Measurements from ENCODE around the gene ESRP2. TPM values are rescaled to one million over a fixed set of nuclear protein-coding genes. Genes with fewer than 3 reads are reported as not detected.

Gene ESRP2
- total RNA-seq, 2 experiments from 2014 or later: 0.58 to 0.85 TPM

DNA sequence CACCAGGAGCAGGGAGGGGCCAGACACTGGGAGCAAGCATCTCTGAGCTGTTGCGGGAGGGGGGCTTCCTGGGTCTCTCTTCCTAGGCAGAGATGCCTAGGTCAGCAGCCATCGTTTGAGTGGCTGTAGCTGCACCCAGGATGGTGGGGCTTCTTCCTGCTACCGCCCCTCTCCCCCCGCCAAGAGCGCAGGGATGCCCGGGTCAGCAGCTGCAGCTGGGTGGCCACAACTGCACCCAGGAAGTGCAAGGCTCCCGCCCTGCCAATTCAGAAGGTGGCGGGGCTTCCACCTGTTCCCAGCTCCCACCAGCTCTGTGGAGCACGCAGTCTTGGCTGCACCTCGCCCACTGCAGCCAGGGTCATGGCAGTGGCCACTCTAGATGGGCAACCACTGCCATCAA is 47.8 kb downstream of the ESRP2 start:
- intact Hi-C loops (cut with DNase I, micrococcal nuclease): no loop called here
- Mint-ChIP-seq H3K4me3 (no peak overlapping the region), H3K9me3 (ENCODE audit: low read depth) (no peaks in the 10 kb centered on the region), H3K27ac (no peak overlapping the region), H3K36me3 (ENCODE audit: low read depth) (peaks cover 49% of the 10 kb centered on the region), H3K4me1 (peaks cover 3% of the 10 kb centered on the region), H3K27me3 (no peaks in the 10 kb centered on the region)
- ChIA-PET POLR2A (no interaction called here), CTCF (interaction anchor here (0.7 to 1.0 kb wide), 2 partner anchors 40 to 633 kb away, joined by 3 read pairs; no protein-coding TSS in a partner anchor)
- ATAC-seq: no peak
- no peak for DNase-seq

DNA sequence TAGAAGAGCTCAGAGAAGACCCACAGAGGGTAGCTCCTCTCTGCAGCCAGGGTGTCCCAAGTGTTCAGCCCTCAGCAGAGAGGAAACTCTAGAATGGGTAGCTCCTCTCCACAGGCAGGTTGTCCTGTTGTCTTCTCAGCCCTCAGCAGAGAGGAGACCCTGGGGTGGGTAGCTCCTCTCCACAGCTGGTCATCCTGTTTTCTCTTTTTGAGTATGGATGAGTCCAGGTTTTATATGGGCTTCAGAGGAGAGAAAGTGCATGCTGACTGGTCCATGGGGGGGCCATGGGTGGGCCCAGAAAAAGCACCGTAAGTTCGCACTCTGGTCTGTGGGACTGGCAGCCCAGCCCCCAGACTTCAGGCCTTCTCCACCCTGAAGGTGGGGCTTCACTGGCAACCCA is 48.4 kb downstream of the ESRP2 start:
- no peaks in the 10 kb centered on the region for H3K27me3 Mint-ChIP-seq
- no peak for DNase-seq
- no peak for ATAC-seq
- no peaks in the 10 kb centered on the region for H3K4me1 Mint-ChIP-seq
- H3K9me3 Mint-ChIP-seq (ENCODE audit: low read depth): no peaks in the 10 kb centered on the region
- intact Hi-C loops (cut with DNase I, micrococcal nuclease): no loop called here
- ChIA-PET POLR2A (interaction anchor here (0.5 kb wide), 1 partner anchor 18 kb away, joined by 10 read pairs; no protein-coding TSS in a partner anchor), CTCF (interaction anchor here (1.0 to 1.2 kb wide), 2 partner anchors 11 to 41 kb away, joined by 3 read pairs; no protein-coding TSS in a partner anchor)
- H3K36me3 Mint-ChIP-seq (ENCODE audit: low read depth): peaks cover 48% of the 10 kb centered on the region
- no peak overlapping the region for H3K27ac Mint-ChIP-seq
- no peak overlapping the region for H3K4me3 Mint-ChIP-seq

GRCh38 chr16:68186877-68187276 is 49.0 kb downstream of the ESRP2 start:
- H3K4me3 Mint-ChIP-seq: no peak overlapping the region
- H3K9me3 Mint-ChIP-seq (ENCODE audit: low read depth): no peaks in the 10 kb centered on the region
- ATAC-seq (no peak), DNase-seq (no peak)
- peaks cover 48% of the 10 kb centered on the region for H3K36me3 Mint-ChIP-seq (ENCODE audit: low read depth)
- ChIA-PET CTCF (interaction anchor here (1.2 kb wide), 1 partner anchor 11 kb away, joined by 3 read pairs; no protein-coding TSS in a partner anchor), POLR2A (interaction anchor here (0.5 to 0.6 kb wide), 2 partner anchors 17 to 37 kb away, joined by 7 to 10 read pairs; no protein-coding TSS in a partner anchor)
- no peaks in the 10 kb centered on the region for H3K27me3 Mint-ChIP-seq
- no peak overlapping the region for H3K27ac Mint-ChIP-seq
- intact Hi-C loops (cut with DNase I, micrococcal nuclease): no loop called here
- no peaks in the 10 kb centered on the region for H3K4me1 Mint-ChIP-seq

DNA sequence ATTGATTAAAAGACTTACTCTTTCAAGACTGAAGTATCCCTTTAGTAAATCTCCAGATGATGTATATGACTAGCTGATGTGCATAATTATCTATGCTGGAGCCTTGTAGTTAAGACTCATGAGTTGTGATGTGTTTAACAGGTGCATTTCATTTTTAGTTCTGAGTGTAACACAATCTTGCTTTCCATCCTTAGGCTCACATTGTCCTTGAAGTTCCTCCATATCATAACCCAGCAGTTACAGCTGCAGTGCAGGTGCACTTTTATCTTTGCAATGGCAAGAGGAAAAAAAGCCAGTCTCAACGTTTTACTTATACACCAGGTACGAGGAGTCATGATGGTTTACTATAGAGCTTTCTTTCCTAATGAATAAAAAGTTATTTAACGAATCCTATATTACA is 52.9 kb downstream of the ESRP2 start:
- no peak for DNase-seq
- Mint-ChIP-seq H3K36me3 (ENCODE audit: low read depth) (peaks cover 56% of the 10 kb centered on the region), H3K9me3 (ENCODE audit: low read depth) (no peaks in the 10 kb centered on the region), H3K4me3 (no peak overlapping the region), H3K27me3 (no peaks in the 10 kb centered on the region), H3K4me1 (peaks cover 6% of the 10 kb centered on the region), H3K27ac (no peak overlapping the region)
- ChIA-PET POLR2A (no interaction called here), CTCF (interaction anchor here (0.5 to 1.2 kb wide), 2 partner anchors 39 to 45 kb away, joined by 3 to 4 read pairs; no protein-coding TSS in a partner anchor)
- intact Hi-C loops (cut with DNase I, micrococcal nuclease): no loop called here
- ATAC-seq: no peak

- Mint-ChIP-seq H3K9me3 (ENCODE audit: low read depth) (no peaks in the 10 kb centered on the region), H3K4me3 (no peak overlapping the region), H3K36me3 (ENCODE audit: low read depth) (peaks cover 56% of the 10 kb centered on the region), H3K4me1 (peaks cover 12% of the 10 kb centered on the region), H3K27ac (no peak overlapping the region), H3K27me3 (no peaks in the 10 kb centered on the region)
- ATAC-seq (peak; percentile 44), DNase-seq (peak; percentile 11)
- CTCF ChIA-PET: interaction anchor here (0.7 to 1.1 kb wide), 4 partner anchors 41 to 714 kb away, joined by 3 to 4 read pairs (median 3); no protein-coding TSS in a partner anchor
- POLR2A ChIA-PET: no interaction called here
- intact Hi-C loops (cut with DNase I, micrococcal nuclease): no loop called here
Measured at GRCh38 chr16:68179855-68180254, 56.1 kb downstream of the ESRP2 start.

GRCh38 chr16:68179196-68179795 is 56.6 kb downstream of the ESRP2 start:
- ChIA-PET CTCF (interaction anchor here (0.6 to 2.0 kb wide), 8 partner anchors 16 to 713 kb away, joined by 3 to 7 read pairs (median 3); no protein-coding TSS in a partner anchor), POLR2A (no interaction called here)
- no peaks in the 10 kb centered on the region for H3K9me3 Mint-ChIP-seq (ENCODE audit: low read depth)
- H3K27me3 Mint-ChIP-seq: no peaks in the 10 kb centered on the region
- peak overlapping the region; percentile 37 for H3K27ac Mint-ChIP-seq
- peaks cover 57% of the 10 kb centered on the region for H3K36me3 Mint-ChIP-seq (ENCODE audit: low read depth)
- H3K4me1 Mint-ChIP-seq: peaks cover 12% of the 10 kb centered on the region
- peak; percentile 36 for ATAC-seq
- no peak overlapping the region for H3K4me3 Mint-ChIP-seq
- no peak for DNase-seq
- intact Hi-C loops (cut with DNase I, micrococcal nuclease): no loop called here

Small RNA genes within 50 kb of the gene (microRNA-seq; reads per million reads assigned to microRNA genes)
- gene MIR6773 (ENCODE audit: borderline replicate concordance): not detected

Other genes with a start within 250 kb of the ESRP2 start
- 1 to 10 TPM; 3.2 to 3.8 TPM for gene DPEP2, start 236.6 kb downstream of the ESRP2 start, total RNA-seq
- gene DPEP2NB, start 220.2 kb downstream of the ESRP2 start, total RNA-seq: not detected
- gene DDX28, start 212.9 kb downstream of the ESRP2 start, total RNA-seq: 10 to 100 TPM; 13.7 to 17.1 TPM
- 10 to 100 TPM; 29.5 to 33.1 TPM for gene DUS2, start 212.8 kb downstream of the ESRP2 start, total RNA-seq
- 10 to 100 TPM; 68.4 to 81.2 TPM for gene NFATC3, start 150.8 kb downstream of the ESRP2 start, total RNA-seq
- gene PLA2G15, start 9.2 kb upstream of the ESRP2 start, total RNA-seq: 1 to 10 TPM; 6.0 to 7.0 TPM
- gene SLC7A6, start 28.4 kb upstream of the ESRP2 start, total RNA-seq: 10 to 100 TPM; 55.7 to 58.7 TPM
- gene SLC7A6OS, start 74.8 kb upstream of the ESRP2 start, total RNA-seq: 10 to 100 TPM; 17.4 to 21.7 TPM
- 10 to 100 TPM; 62.7 to 70.7 TPM for gene PRMT7, start 74.9 kb upstream of the ESRP2 start, total RNA-seq
- under 1 TPM; 0.07 to 0.37 TPM for gene SMPD3, start 212.4 kb upstream of the ESRP2 start, total RNA-seq

Data from activated CD4-positive, alpha-beta T cell treated with anti-CD3 and anti-CD28 coated beads for 36 hours (primary cell).